GM23248 (cell line): ENCODE measurements around the gene IFNGR1.

Source experiments
- EZH2 ChIP-seq: fragments of 200-600 bp; sonication (generic); IDR thresholded peaks from 2 replicates; pipeline ENCODE4 v1.6.1; 2018; ENCODE audit warnings: antibody characterized with exemption, mild to moderate bottlenecking; ENCODE audit not compliant: insufficient read depth, poor library complexity, severe bottlenecking
- EZH2phosphoT487 ChIP-seq: fragments of 200-600 bp; sonication (generic); IDR thresholded peaks from 2 replicates; pipeline ENCODE4 v1.6.1; 2018; ENCODE audit warnings: antibody characterized with exemption, moderate library complexity, mild to moderate bottlenecking, low read depth; ENCODE audit not compliant: insufficient read depth

GRCh38 chr6:137182654-137183073 lies 36.5 kb downstream of the IFNGR1 start:
- TF ChIP-seq EZH2 (no peak), EZH2phosphoT487 (no peak)
